ENCODE results near the gene ST6GAL1. TPM values are rescaled to one million over a fixed set of nuclear protein-coding genes. Genes with fewer than 3 reads are reported as not detected.
"Not testable (repeated sequence)": the region's sequence is repeated elsewhere in the genome, so short reads cannot be mapped to it uniquely, and the experiment has no call there.

Gene ST6GAL1
- polyA plus RNA-seq, 12 donors, result 11.4 to 35.3 (median 17.6) TPM; not detected in 1

DNA sequence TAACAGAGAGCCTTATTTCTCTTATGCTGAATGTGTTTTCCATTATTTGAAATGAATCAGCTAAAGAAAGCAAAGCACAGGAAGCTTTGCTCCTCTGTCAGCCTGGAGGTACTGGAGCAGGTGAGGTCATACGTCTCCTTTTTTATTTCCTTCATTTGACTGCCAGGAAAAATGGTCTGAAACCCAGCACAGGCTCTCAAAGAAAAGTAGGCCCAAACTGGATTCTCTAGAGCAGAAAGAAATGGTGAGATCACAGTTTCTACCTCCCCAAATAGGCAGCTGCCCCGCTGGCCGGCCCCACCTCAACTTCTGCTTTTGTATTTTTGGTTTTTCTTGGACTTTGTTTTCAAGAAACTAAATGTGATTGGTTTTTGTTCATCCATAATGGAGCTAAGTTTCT, 113.9 kb downstream of the ST6GAL1 start:
- no peak for DNase-seq

DNA sequence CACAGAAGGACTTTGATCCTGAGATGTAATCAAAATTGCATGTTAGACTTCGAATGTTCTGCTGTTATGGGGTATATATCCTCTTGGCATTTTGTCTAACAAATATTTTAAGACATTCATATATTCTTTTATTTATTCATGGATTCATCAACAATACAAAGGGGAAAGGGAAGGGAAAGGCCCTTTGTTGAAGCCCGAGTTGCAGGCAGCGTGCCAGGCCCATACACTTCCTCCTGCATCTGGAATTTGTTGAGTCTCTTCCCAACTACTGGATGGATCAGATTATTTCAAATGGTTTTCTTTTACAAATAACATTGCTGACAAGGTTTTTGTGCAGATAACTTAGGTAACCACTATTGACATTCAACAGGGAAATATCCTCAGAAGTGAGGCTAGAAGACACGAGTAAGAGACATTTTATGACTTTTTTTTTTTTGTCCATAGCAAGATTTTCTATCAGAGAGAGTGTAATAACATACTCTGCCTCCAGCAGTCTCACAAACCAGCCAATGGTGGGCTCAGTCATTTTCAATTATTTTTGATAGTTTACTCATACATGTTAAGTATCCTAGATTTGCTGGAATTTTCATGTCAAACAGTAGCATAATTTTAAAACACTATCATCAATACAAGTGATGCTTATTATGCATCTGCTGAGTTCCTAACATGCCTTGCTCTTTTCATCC, 114.7 kb downstream of the ST6GAL1 start:
- DNase-seq, result peak; percentile 23

DNA sequence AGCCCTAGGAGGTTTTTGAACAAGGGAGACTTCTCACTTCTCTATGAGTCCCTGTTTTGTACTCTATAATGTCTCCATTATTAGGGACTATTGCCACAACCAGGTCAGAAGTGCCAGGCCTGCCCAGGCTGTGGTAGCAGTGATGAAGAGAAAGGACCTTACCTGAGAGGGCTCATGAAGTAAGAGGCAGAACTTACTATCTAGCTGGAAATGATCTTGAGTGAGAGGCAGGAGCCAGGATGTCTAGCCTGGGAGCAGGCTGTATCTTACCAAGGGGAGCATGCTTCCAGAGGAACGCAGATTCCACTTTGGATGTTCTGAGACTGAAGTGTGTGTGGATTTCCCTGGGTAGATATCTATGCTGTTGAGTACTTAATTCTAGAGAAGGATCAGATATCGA, 115.7 kb downstream of the ST6GAL1 start:
- DNase-seq, result no peak

DNA sequence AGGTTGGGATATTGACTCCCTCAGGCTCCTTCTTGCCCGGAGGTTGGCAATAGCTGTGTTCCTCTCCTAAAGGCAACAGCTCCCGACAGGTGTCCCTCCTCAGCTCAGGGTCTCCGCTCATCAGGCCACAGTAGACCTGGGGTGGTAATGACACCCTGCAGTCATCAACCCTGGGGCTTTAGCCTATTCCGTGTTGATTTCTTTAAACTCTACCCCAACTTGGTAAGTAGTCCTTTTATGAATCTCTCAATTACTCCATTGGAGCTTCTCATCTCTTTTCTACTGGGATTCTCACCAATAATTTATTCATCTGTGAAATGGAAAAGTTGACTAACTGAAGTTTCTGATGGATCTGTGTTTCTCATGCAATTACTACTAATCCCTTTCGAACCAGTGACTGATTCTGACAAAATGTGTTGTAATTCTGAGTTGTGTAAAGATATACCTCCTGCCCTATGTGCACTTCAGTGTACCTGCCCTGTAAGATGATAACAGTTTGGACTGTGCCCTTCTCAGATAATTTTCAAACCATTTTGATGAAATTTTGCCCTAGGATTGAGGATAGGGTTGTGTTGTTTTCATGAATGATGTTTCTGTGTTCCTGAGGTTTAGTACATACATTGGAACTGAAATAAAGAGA, 119.3 kb downstream of the ST6GAL1 start:
- no peak for DNase-seq

DNA sequence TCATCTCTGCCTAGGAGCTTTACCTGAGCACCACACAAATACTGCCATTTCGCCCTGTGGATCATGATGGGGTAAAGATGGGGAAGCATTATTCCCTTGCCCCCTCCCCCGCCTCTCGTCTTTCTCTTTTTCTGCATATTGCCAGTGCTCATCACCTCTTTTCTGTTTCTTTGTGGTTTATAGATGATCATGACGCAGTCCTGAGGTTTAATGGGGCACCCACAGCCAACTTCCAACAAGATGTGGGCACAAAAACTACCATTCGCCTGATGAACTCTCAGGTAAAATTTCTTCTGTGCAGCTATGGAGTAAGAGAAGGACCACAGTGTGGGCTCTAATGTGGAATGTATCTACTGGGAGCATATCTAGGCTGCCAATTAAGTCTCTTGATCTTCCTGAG, 120.7 kb downstream of the ST6GAL1 start:
- no peak for DNase-seq

DNA sequence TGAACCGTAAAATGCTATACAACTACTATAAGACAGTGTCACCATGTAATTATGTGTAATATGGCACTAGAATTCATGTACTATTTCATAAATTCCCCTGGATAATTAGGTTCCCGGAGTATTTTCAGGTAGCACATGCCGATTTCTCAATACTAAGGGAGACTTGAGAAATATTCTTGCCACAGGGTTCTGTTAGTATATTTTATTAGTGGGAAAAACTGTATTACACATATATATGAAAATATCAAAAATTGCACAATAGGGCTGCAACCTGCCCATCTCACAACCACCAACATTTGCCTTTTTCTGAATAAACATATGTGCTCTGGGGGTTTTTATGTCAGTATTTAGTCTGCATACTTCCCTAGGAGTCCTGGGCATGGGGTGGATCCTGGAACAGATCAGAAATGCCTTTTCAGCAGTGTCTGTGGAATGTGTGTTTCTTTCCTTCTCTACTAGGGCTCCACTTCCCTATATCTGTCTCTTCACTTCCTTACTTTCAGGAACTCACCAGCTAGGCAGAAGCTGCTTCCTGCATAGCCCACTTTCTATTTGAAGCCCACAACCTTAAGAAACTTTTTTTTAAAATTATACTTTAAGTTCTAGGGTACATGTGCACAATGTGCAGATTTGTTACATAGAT, 121.5 kb downstream of the ST6GAL1 start:
- no peak for DNase-seq

DNA sequence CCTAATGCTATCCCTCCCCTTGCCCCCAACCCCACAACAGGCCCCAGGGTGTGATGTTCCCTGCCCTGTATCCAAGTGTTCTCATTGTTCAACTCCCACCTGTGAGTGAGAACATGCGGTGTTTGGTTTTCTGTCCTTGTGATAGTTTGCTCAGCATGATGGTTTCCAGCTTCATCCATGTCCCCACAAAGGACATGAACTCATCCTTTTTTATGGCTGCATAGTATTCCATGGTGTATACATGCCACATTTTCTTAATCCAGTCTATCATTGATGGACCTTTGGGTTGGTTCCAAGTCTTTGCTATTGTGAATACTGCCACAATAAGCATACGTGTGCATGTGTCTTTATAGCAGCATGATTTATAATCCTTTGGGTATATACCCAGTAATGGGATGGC, 122.1 kb downstream of the ST6GAL1 start:
- not testable (repeated sequence) for DNase-seq

DNA sequence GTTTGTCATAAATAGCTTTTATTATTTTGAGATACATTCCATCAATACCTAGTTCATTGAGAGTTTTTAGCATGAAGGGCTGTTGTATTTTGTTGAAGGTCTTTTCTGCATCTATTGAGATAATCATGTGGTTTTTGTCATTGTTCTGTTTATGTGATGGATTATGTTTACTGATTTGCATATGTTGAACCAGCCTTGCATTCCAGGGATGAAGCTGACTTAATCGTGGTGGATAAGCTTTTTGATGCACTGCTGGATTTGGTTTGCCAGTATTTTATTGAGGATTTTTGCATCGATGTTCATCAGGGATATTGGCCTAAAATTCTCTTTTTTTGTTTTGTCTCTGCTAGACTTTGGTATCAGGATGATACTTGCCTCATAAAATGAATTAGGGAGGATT, 124.1 kb downstream of the ST6GAL1 start:
- DNase-seq, result not testable (repeated sequence)

DNA sequence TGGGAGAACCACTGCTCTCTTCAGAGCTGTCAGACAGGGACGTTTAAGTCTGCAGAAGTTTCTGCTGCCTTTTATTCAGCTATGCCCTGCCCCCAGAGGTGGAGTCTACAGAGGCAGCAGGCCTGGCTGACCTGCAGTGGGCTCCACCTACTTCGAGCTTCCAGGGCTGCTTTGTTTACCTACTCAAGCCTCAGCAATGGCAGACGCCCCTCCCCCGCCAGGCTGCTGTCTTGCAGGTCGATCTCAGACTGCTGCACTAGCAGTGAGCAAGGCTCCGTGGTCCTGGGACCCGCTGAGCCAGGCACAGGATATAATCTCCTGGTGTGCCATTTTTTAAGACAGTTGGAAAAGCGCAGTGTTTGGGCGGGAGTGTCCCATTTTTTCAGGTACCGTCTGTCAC, 127.5 kb downstream of the ST6GAL1 start:
- DNase-seq, result not testable (repeated sequence)

DNA sequence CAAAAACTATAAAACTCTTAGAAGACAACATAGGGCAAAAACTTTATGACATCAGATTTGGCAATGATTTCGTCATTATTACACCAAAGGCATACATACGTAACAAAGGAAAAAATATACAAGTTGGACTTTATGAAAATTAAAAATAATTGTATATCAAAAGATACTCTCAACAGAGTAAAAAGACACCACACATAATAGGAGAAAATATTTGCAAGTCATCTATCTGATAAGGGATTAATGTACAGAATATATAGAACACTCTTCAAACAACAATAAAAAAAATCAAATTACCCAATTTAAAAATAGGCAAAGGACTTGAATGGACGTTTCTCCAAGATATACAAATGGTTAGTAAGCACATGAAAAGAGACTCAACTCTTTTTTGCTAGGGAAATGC, 131.4 kb downstream of the ST6GAL1 start:
- no peak for DNase-seq

DNA sequence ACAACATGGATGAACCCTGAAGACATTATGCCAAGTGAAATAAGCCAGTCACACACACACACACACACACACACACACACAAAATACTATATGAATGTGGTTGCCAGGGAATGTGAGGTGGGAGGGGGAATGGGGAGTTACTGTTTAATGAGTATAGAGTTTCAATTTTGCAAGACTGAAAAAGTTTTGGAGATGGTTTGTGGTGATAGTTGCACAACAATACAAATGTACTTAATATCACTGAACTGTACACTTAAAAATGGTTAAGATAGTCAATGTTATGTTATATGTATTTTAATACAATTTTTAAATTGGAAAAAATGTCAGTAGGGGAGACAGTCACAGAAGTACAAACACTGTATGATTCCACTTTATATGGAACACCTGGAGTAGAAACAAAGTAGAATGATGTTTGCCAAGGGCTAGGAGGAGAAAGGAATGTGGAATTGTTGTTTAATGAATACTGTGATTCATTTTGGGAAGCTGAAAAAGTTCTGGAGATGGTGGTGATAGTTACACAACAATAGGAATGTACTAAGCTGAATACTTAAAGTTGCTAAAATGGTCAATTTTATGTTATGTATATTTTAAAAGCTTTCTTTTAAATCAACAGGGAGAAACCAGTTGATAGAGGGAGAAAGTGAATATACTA, 132.3 kb downstream of the ST6GAL1 start:
- DNase-seq, result no peak

DNA sequence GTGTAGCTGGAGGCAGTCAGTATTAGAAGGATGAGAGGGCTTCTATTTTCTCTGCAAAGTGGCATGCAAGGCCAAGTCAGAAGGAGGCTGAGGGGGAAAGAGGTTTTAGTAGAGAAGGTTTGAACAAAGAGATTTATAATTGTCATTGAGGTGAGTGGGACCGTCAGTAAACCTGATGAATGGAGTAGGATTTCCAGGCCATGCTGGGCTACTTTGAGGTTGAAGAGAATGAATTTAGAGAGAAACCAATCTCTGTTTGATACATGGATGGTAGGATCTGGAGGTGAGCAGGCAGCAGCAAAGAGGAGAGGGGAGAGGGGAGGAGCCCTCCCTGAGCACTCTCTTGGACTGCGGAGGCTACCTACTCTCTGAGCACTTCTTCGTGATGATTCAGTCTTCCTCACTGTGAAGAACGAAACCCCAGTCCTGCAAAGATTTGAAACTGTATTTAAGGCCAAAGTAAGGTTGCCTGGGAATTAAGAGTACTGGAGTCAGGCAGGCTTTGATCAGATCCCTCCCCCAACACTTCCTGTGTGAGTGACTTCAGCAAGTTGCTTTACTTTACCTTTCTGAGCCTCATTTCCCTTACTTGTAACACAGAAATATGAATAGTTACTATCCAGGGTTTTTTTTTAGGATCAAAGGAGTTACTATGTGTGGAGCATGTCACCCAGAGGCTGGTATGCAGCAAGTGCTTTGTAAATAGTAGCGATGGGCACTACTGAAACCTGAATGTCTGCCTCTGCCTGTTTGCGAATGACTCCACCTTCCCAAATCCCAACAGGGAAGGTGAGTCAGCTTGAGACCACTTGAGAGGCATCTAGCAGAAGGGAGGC, 133.2 kb downstream of the ST6GAL1 start:
- DNase-seq, result no peak

DNA sequence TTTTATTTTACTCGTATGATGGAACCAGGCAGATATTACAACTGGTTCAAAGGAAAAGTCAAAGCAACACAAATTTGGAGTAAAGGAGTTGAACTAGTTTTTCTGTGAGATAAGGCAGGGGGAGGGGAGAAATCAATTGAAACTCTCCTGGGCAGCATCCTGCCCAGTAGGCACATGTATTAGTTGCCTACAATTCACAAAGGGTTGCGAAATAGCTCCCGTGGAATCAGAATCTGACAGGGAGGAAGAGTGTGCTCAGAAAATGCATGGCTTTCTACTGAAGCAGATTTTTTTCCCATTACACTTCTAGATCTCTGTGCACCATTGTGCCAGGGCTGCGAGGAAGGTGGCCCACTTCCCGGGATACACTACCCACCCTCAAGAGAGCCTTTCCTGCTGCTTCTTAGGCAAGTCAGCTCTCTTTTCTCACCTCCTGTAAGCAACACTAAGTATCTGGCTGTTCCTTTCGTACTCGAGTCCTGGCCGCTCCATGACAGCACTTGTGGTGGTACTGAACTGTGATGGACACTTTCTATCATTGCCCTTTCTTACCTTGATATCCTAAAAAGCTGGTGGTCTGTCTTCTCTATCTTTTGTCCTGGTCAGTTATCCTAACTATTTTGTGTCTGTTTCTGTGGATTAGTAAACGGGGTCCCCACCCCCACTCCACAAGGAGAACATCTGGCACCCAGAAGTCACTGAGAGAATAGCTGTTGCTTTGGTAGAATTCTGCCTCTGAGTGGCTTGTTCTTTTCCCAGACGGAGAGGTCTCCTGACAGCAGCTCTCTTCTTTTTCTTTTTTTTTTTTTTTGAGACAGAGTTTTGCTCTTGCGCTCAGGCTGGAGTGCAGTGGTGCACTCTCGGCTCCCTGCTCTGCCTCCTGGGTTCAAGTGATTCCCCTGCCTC, 134.1 kb downstream of the ST6GAL1 start:
- DNase-seq, result no peak

DNA sequence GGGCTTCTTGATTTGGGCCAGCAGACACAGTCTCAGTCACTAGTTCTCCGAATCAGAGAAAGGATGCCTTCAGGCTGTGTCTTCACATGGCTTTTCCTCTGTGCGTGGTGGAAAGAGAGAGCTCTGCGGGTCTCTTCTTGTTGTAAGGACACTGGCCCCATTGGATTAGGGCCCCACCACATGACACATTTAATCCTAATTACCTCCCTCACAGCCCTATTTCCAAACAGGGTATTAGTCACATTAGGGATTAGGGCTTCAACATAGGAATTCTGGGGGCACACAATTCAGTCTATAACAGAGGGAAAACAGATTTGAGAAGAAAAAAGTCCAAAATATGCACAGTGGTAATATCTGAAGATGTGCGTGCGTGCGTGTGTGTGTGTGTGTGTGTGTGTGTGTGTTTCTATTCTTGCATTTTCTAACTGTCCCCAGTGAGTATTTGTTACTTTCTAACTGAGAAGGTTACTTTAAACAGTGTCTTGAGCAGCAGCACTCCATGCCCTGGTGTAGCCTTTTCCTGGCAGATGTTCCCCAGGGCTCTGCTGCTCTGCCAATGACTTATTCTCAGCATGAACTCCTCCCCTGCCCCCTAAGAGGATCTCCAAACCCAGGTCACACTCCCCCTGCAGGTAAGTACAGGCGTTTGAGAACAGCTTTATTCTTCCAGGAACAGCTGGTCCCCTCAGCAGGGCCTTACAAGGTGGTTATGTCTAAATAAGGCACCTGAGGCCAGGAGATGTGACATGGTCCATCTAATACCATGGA, 136.1 kb downstream of the ST6GAL1 start:
- no peak for DNase-seq

DNA sequence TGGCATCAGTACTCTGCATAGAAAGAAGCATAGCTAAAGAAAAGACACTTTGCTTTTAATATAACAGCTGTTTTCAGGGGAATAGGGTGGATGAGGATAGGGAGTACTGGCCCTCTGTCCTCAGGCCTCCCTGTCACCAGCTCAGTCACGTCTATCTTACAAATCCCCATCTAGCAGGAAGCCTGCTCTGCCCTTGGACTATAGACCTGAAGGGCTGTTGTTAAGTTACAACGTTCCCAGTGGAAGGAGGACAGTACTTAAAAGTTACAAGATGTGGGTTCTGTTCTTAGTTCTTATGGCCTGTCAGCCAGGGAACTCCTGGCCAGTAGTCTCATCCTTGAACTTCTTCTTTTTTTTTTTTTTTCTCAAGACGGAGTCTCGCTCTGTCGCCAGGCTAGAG, 138.5 kb downstream of the ST6GAL1 start:
- DNase-seq, result no peak

DNA sequence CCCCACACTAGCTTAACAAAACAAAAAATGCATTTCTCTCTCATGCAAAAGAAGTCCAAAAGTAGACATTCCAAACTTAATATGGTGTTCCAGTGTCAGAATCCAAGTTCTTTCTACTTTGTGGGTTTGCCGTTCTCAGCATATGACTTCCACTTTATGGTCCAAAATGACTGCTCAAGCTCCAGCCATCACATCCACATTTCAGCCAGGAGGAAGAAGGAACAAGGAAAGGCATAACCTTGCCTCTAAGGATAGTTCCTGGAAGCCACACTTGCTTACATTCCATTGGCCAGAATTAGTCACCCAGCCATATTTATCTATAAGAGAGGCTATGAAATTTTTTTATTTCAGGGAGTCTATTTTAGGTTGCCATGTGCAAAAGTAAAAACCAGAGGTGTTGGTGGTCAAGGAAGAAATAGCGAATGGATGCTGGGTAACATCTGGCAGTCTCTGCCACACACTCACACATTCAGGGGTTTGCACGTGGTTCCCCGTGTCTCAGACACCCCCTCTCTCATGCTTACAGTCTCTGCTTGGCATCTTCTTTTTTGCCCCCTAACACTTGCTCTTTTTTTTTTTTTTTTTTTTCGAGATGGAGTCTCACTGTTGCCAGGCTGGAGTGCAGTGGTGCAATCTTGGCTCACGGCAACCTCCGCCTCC, 139.7 kb downstream of the ST6GAL1 start:
- DNase-seq, result no peak

DNA sequence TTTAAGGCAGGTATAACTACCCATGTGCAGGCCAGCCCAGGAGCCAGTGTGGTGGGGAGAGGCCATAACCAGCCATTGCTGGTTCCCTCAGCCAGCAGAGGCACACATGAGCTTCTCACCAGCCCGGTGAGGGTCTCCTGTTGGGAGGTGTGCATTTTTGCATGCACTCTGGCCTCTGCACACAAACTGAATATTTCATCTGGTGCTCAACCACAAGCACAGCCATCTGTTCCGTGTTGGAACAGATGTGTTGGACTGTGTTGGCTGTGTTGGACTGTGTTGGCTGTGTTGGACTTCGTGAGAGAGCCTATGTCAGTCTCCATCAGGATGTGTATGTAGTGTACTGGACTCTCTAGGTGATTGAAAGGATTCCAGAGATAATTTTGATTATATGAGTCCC, 141.8 kb downstream of the ST6GAL1 start:
- DNase-seq, result peak; percentile 24

DNA sequence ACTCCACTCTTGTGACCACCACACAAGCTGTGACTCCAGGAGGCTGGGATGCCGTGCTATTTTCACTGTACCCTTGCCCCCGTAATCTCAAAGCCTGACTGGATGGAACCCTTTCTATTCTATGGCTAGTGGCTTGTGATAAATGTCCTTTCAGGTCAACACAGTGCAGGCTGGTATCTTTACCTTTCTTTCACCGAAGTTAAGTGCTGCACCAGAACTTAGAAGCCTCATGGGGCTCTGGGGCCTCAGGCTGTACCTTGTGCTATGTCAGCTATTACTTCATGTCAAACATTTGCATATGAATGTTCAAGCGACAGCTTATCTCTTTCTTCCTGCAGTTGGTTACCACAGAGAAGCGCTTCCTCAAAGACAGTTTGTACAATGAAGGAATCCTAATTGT, 142.2 kb downstream of the ST6GAL1 start:
- DNase-seq, result no peak

DNA sequence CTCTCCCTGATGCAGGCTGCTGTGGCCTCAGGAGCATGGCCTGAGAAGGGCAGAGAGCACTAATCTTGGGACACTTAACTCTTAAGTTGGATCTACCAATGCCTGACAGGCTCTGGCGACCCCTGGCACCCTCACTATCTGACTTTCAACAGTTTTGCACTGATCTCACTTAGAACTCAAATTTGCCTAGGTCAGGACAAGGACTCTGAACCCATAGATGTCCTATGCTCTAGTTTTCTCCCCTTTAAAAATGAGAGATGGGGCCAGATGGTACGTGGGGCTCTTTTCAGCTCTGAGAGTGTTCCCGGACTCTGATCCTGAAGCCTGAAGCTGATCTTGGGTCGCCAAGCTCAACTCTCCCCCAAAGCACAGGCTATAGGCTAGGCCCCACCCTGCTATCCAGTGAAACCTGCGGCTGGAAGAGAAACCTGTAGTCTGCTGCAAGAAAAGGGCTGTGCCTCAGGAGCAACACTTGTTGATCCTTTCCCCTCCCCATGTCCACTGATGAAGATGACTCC, 143.3 kb downstream of the ST6GAL1 start:
- no peak for DNase-seq

Measured in muscle of arm (tissue), 12 donors.